ENCODE results near the gene NFYB.

DNA sequence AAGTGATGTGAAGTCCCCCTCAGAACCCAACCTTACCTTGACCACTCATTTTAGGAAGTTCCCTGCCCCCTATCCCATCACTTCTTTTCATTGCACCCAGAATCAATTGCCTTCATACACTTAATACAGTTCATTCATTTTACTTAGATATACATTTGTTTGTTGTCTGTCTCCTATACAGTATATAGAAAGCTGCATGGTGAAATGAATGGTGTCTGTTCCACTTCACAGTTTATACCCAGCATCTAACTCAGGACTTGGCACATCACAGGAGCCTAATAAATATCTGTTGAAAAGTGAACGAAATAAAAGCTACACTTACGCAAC lies 39.3 kb upstream of the NFYB start:
- TF ChIP-seq, protein P1, sequence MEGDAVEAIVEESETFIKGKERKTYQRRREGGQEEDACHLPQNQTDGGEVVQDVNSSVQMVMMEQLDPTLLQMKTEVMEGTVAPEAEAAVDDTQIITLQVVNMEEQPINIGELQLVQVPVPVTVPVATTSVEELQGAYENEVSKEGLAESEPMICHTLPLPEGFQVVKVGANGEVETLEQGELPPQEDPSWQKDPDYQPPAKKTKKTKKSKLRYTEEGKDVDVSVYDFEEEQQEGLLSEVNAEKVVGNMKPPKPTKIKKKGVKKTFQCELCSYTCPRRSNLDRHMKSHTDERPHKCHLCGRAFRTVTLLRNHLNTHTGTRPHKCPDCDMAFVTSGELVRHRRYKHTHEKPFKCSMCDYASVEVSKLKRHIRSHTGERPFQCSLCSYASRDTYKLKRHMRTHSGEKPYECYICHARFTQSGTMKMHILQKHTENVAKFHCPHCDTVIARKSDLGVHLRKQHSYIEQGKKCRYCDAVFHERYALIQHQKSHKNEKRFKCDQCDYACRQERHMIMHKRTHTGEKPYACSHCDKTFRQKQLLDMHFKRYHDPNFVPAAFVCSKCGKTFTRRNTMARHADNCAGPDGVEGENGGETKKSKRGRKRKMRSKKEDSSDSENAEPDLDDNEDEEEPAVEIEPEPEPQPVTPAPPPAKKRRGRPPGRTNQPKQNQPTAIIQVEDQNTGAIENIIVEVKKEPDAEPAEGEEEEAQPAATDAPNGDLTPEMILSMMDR (IDR thresholded peaks at IDR 0.05; ENCODE audit: borderline replicate concordance, extremely low read depth, low read length, poor library complexity, severe bottlenecking) = no peak
- no peak for TF ChIP-seq EZH2 (IDR thresholded peaks at IDR 0.05; ENCODE audit: borderline replicate concordance, low read depth, low read length, severe bottlenecking)
